H9 (cell line): ENCODE measurements around the gene DENND6A. TPM values are rescaled to one million over a fixed set of nuclear protein-coding genes. Genes with fewer than 3 reads are reported as not detected.

Source experiments
- DNase-seq: peaks from one replicate; pipeline ENCODE4 v3.0.0-alpha.2; 2017
- H2AFZ ChIP-seq: one replicate; pipeline ENCODE4 v1.6.1; 2013; ENCODE audit warnings: mild to moderate bottlenecking, low read length, control low read depth, moderate library complexity
- H2AK5ac ChIP-seq: 2 replicates; pipeline ENCODE4 v1.6.1; 2013; ENCODE audit warnings: low read length, control low read depth, mixed read lengths; ENCODE audit not compliant: insufficient read length
- H2BK120ac ChIP-seq: one replicate; pipeline ENCODE4 v1.6.1; 2013; ENCODE audit warnings: low read depth, mild to moderate bottlenecking, low read length, control low read depth, inconsistent platforms; ENCODE audit not compliant: poor library complexity, severe bottlenecking
- H2BK12ac ChIP-seq: 2 replicates; pipeline ENCODE4 v1.6.1; 2013; ENCODE audit warnings: low read length, control low read depth, mixed read lengths, low read depth; ENCODE audit not compliant: insufficient read length
- H2BK15ac ChIP-seq: 2 replicates; pipeline ENCODE4 v1.6.1; 2013; ENCODE audit warnings: low read depth, low read length, control low read depth
- H2BK20ac ChIP-seq: one replicate; pipeline ENCODE4 v1.6.1; 2013; ENCODE audit warnings: low read depth, mild to moderate bottlenecking, low read length, control low read depth, inconsistent platforms; ENCODE audit not compliant: poor library complexity, severe bottlenecking
- H2BK5ac ChIP-seq: 2 replicates; pipeline ENCODE4 v1.6.1; 2013; ENCODE audit warnings: low read length, control low read depth, mixed read lengths; ENCODE audit not compliant: insufficient read length
- H3K14ac ChIP-seq: 2 replicates; pipeline ENCODE4 v1.6.1; 2013; ENCODE audit warnings: low read length, control low read depth; ENCODE audit not compliant: insufficient read depth
- H3K18ac ChIP-seq: 2 replicates; pipeline ENCODE4 v1.6.1; 2013; ENCODE audit warnings: low read depth, mild to moderate bottlenecking, mixed read lengths, low read length, control low read depth; ENCODE audit not compliant: insufficient read length
- H3K23ac ChIP-seq: 2 replicates; pipeline ENCODE4 v1.6.1; 2013; ENCODE audit warnings: low read length, control low read depth, mixed read lengths, low read depth; ENCODE audit not compliant: insufficient read length
- H3K23me2 ChIP-seq: 2 replicates; pipeline ENCODE4 v1.6.1; 2013; ENCODE audit warnings: low read depth, mild to moderate bottlenecking, mixed read lengths, low read length, control low read depth; ENCODE audit not compliant: insufficient read length, poor library complexity, severe bottlenecking
- H3K27ac ChIP-seq: 2 replicates; pipeline ENCODE4 v1.5.1; 2013; ENCODE audit warnings: low read length, control low read depth, mixed read lengths, low read depth; ENCODE audit not compliant: insufficient read length
- H3K27me3 ChIP-seq: 2 replicates; pipeline ENCODE4 v1.6.1; 2013; ENCODE audit warnings: low read length, control low read depth, inconsistent platforms; ENCODE audit not compliant: insufficient read depth
- H3K4ac ChIP-seq: 2 replicates; pipeline ENCODE4 v1.6.1; 2013; ENCODE audit warnings: low read depth, mild to moderate bottlenecking, control low read depth, inconsistent platforms, low read length, moderate library complexity
- H3K4me1 ChIP-seq: 2 replicates; pipeline ENCODE4 v1.6.1; 2013; ENCODE audit warnings: low read length, control low read depth, inconsistent platforms; ENCODE audit not compliant: insufficient read depth
- H3K4me2 ChIP-seq: 2 replicates; pipeline ENCODE4 v1.6.1; 2013; ENCODE audit warnings: low read length, control low read depth, mixed read lengths; ENCODE audit not compliant: insufficient read length, insufficient read depth
- H3K56ac ChIP-seq: 2 replicates; pipeline ENCODE4 v1.6.1; 2013; ENCODE audit warnings: low read depth, mild to moderate bottlenecking, mixed read lengths, low read length, control low read depth; ENCODE audit not compliant: insufficient read length
- H3K79me1 ChIP-seq: 2 replicates; pipeline ENCODE4 v1.6.1; 2013; ENCODE audit warnings: low read depth, mild to moderate bottlenecking, moderate library complexity, low read length, control low read depth, inconsistent platforms; ENCODE audit not compliant: insufficient read depth, poor library complexity, severe bottlenecking
- H3K79me2 ChIP-seq: 2 replicates; pipeline ENCODE4 v1.6.1; 2013; ENCODE audit warnings: low read length, control low read depth, inconsistent platforms; ENCODE audit not compliant: insufficient read depth
- H3K9ac ChIP-seq: 2 replicates; pipeline ENCODE4 v1.6.1; 2013; ENCODE audit warnings: low read length, control low read depth, mixed read lengths; ENCODE audit not compliant: insufficient read length; ENCODE audit errors: extremely low read depth
- H3K9me3 ChIP-seq: one replicate; pipeline ENCODE4 v1.6.1; 2013; ENCODE audit warnings: low read depth, low read length, inconsistent platforms; ENCODE audit not compliant: control insufficient read depth
- H3T11ph ChIP-seq: one replicate; pipeline ENCODE4 v1.6.1; 2013; ENCODE audit warnings: mild to moderate bottlenecking, low read length, control low read depth, inconsistent platforms
- H4K20me1 ChIP-seq: one replicate; pipeline ENCODE4 v1.6.1; 2013; ENCODE audit not compliant: control insufficient read depth, insufficient read length, insufficient read depth
- H4K5ac ChIP-seq: 2 replicates; pipeline ENCODE4 v1.6.1; 2013; ENCODE audit warnings: low read depth, mild to moderate bottlenecking, mixed read lengths, low read length, control low read depth; ENCODE audit not compliant: insufficient read length
- H4K8ac ChIP-seq: replicated peaks from 2 replicates; pipeline ENCODE4 v1.6.1; 2013; ENCODE audit warnings: low read length, control low read depth, mixed read lengths, low read depth; ENCODE audit not compliant: insufficient read length
- H4K91ac ChIP-seq: 2 replicates; pipeline ENCODE4 v1.6.1; 2013; ENCODE audit warnings: low read depth, mild to moderate bottlenecking, moderate library complexity, mixed read lengths, low read length, control low read depth; ENCODE audit not compliant: insufficient read length
- H3K27ac Mint-ChIP-seq, 3 experiments: 2 replicates in 2 of 3; 3 replicates in 1 of 3; pipeline ENCODE4 v1.8.0; 2020 to 2021; ENCODE audit warnings: mixed read lengths in 3 of 3, mild to moderate bottlenecking in 1 of 3, moderate library complexity in 1 of 3
- H3K27me3 Mint-ChIP-seq: 2 replicates; pipeline ENCODE4 v1.8.0; 2021; ENCODE audit warnings: low read depth, mild to moderate bottlenecking, moderate library complexity, mixed read lengths
- H3K36me3 Mint-ChIP-seq, 3 experiments: 2 replicates in 2 of 3; 3 replicates in 1 of 3; pipeline ENCODE4 v1.8.0; 2020 to 2021; ENCODE audit warnings: low read depth in 3 of 3, mixed read lengths in 3 of 3; ENCODE audit not compliant: insufficient read depth in 1 of 3
- H3K4me1 Mint-ChIP-seq, 2 experiments: 2 replicates each; pipeline ENCODE4 v1.8.0; 2020; ENCODE audit warnings: mixed read lengths in 2 of 2
- H3K4me3 Mint-ChIP-seq, 2 experiments: 2 replicates in 1 of 2; 3 replicates in 1 of 2; pipeline ENCODE4 v1.8.0; 2020 to 2021; ENCODE audit warnings: mild to moderate bottlenecking in 2 of 2, mixed read lengths in 2 of 2, moderate library complexity in 1 of 2
- H3K9me3 Mint-ChIP-seq, 2 experiments: 2 replicates in 1 of 2; 3 replicates in 1 of 2; pipeline ENCODE4 v1.8.0; 2020; ENCODE audit warnings: mild to moderate bottlenecking in 2 of 2, mixed read lengths in 2 of 2, moderate library complexity in 1 of 2
- WGBS: extraction: QIAGEN DNeasy Blood & Tissue Kit; methylation state at CpG from one replicate; pipeline ENCODE4 v1.1.7; 2013; ENCODE audit warnings: missing lambda C conversion rate, low lambda C conversion rate, mixed read lengths; ENCODE audit not compliant: insufficient read length; ENCODE audit errors: extremely low coverage; 5-methylcytosine and 5-hydroxymethylcytosine counted together
- total RNA-seq: library from RNA; stranded (reverse); gene quantifications from 2 replicates; pipeline ENCODE4 v1.2.1, GENCODE V29; 2021
- TF ChIP-seq, protein P1 (sequence below): fragments of 200-600 bp; sonication (generic); conservative IDR thresholded peaks from 3 replicates; pipeline ENCODE4 v1.8.0; 2021; ENCODE audit warnings: antibody characterized with exemption, mild to moderate bottlenecking

The DENND6A gene
- total RNA-seq, 1 experiment from 2014 or later = 13.2 TPM

- Histone ChIP-seq H2BK5ac (no peak overlapping the region), H2BK20ac (no peak overlapping the region), H3K27ac (no peak overlapping the region), H3K27me3 (no peaks in the 10 kb centered on the region), H3K23ac (no peak overlapping the region), H3K14ac (no peak overlapping the region), H2AFZ (no peak overlapping the region), H3K4ac (no peak overlapping the region), H2BK15ac (no peak overlapping the region), H3K56ac (no peak overlapping the region), H3K9me3 (no peaks in the 10 kb centered on the region), H3K18ac (no peak overlapping the region), H3K4me1 (no peaks in the 10 kb centered on the region), H3K4me2 (no peak overlapping the region), H2AK5ac (no peak overlapping the region), H3K23me2 (no peaks in the 10 kb centered on the region), H3T11ph (no peak overlapping the region), H2BK12ac (no peak overlapping the region), H4K91ac (no peak overlapping the region), H3K79me1 (no peaks in the 10 kb centered on the region), H3K79me2 (no peaks in the 10 kb centered on the region), H4K8ac (no peak overlapping the region), H4K5ac (no peak overlapping the region), H4K20me1 (no peaks in the 10 kb centered on the region), H3K9ac (no peak overlapping the region), H2BK120ac (no peak overlapping the region)
- Mint-ChIP-seq H3K4me1 (no peaks in the 10 kb centered on the region), H3K9me3 (peaks cover 15% of the 10 kb centered on the region in 2 experiments; a peak in 4 of 5 replicates), H3K4me3 (no peak overlapping the region), H3K36me3 (peaks cover 34 to 56% (median 45%) of the 10 kb centered on the region in 3 experiments), H3K27ac (peak overlapping the region; percentile 8 to 59 (median 32); a peak in 3 of 7 replicates), H3K27me3 (no peaks in the 10 kb centered on the region)
- TF ChIP-seq, protein P1, sequence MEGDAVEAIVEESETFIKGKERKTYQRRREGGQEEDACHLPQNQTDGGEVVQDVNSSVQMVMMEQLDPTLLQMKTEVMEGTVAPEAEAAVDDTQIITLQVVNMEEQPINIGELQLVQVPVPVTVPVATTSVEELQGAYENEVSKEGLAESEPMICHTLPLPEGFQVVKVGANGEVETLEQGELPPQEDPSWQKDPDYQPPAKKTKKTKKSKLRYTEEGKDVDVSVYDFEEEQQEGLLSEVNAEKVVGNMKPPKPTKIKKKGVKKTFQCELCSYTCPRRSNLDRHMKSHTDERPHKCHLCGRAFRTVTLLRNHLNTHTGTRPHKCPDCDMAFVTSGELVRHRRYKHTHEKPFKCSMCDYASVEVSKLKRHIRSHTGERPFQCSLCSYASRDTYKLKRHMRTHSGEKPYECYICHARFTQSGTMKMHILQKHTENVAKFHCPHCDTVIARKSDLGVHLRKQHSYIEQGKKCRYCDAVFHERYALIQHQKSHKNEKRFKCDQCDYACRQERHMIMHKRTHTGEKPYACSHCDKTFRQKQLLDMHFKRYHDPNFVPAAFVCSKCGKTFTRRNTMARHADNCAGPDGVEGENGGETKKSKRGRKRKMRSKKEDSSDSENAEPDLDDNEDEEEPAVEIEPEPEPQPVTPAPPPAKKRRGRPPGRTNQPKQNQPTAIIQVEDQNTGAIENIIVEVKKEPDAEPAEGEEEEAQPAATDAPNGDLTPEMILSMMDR = no peak
- WGBS = no CpG with 5 or more reads among the region's 2 CpGs
- no peak for DNase-seq
Measured at GRCh38 chr3:57647292-57647940, 45.5 kb downstream of the DENND6A start.
